DOHH2 (cell line): ENCODE data around the gene HAO1.

ENCODE experiments used
- H3F3A ChIP-seq: fragments of 200-600 bp; sonication (generic), shearing (Covaris generic); 2 replicates; pipeline ENCODE4 v1.6.0; 2016; ENCODE audit warnings: antibody characterized with exemption, mild to moderate bottlenecking; ENCODE audit not compliant: control insufficient read depth, insufficient read depth
- H3K27ac ChIP-seq: fragments of 200-600 bp; sonication (generic); 2 replicates; pipeline ENCODE4 v1.5.1; 2014; ENCODE audit warnings: low read depth, mild to moderate bottlenecking, low read length, moderate library complexity
- H3K27me3 ChIP-seq: fragments of 200-600 bp; sonication (generic); 2 replicates; pipeline ENCODE4 v1.6.1; 2014; ENCODE audit warnings: mild to moderate bottlenecking, low read length, mixed read lengths; ENCODE audit not compliant: control insufficient read depth
- H3K36me3 ChIP-seq: fragments of 200-600 bp; sonication (generic); 2 replicates; pipeline ENCODE4 v1.6.1; 2014; ENCODE audit warnings: mild to moderate bottlenecking, low read length, moderate library complexity, mixed read lengths; ENCODE audit not compliant: control insufficient read depth
- H3K4me1 ChIP-seq: fragments of 200-600 bp; sonication (generic); 2 replicates; pipeline ENCODE4 v1.6.1; 2014; ENCODE audit warnings: mild to moderate bottlenecking, low read length, mixed read lengths; ENCODE audit not compliant: control insufficient read depth
- H3K4me2 ChIP-seq: fragments of 200-600 bp; sonication (generic); 2 replicates; pipeline ENCODE4 v1.6.0; 2014; ENCODE audit warnings: mild to moderate bottlenecking, low read length, moderate library complexity
- H3K4me3 ChIP-seq: fragments of 200-600 bp; sonication (generic); 2 replicates; pipeline ENCODE4 v1.5.1; 2014; ENCODE audit warnings: mild to moderate bottlenecking, low read length, mixed read lengths
- H3K79me2 ChIP-seq: fragments of 200-600 bp; sonication (generic); 2 replicates; pipeline ENCODE4 v1.6.1; 2014; ENCODE audit warnings: mild to moderate bottlenecking, low read length, mixed read lengths; ENCODE audit not compliant: control insufficient read depth
- H3K9me2 ChIP-seq: fragments of 200-600 bp; sonication (generic); replicated peaks from 2 replicates; pipeline ENCODE4 v1.6.1; 2014; ENCODE audit warnings: mild to moderate bottlenecking, low read length, mixed read lengths; ENCODE audit not compliant: control insufficient read depth
- H3K9me3 ChIP-seq: fragments of 200-600 bp; sonication (generic); 2 replicates; pipeline ENCODE4 v1.6.1; 2014; ENCODE audit warnings: antibody characterized with exemption, low read length, mixed read lengths; ENCODE audit not compliant: control insufficient read depth, insufficient read depth
- H4K20me1 ChIP-seq: fragments of 200-600 bp; sonication (generic); 2 replicates; pipeline ENCODE4 v1.6.0; 2014; ENCODE audit warnings: low read depth, mild to moderate bottlenecking, antibody characterized with exemption, low read length, moderate library complexity; ENCODE audit not compliant: control insufficient read depth, insufficient read depth
- EZH2phosphoT487 ChIP-seq: fragments of 200-600 bp; sonication (generic); IDR thresholded peaks from 2 replicates; pipeline ENCODE4 v1.6.1; 2017; ENCODE audit warnings: borderline replicate concordance, mild to moderate bottlenecking, antibody characterized with exemption, low read length, moderate library complexity, mixed read lengths
- TF ChIP-seq, protein P1 (sequence below): fragments of 200-600 bp; sonication (generic); IDR thresholded peaks from one replicate; pipeline ENCODE4 v1.5.1; 2014; ENCODE audit warnings: antibody characterized with exemption, mild to moderate bottlenecking, low read depth, low read length; ENCODE audit not compliant: poor library complexity, severe bottlenecking

HAO1 gene

DNA sequence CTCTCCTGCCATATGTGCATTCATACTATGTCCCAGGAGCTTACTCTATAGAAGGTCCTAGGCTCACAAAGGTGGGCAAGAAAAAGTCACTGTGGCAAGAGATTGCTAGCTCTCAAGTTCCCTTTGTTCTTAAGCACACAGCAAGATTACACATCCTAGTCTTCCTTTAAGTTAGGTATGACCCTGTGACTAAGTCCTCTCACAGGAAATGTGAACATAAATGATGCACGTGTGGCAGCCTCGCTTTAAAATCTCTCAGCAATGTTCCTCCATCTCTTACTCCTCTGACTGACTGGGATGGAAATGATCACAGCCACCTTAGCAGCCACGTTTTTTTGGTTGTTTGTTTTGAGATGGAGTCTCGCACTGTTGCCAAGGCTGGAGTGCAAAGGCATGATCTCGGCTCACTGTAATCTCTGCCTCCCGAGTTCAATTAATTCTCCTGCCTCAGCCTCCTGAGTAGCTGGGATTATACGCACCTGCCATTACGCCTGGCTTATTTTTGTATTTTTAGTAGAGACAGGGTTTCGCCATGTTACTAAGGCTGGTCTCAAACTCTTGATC, 35.7 kb upstream of the HAO1 start:
- Histone ChIP-seq H3K4me1 (no peaks in the 10 kb centered on the region), H3K4me2 (no peak overlapping the region), H3K9me3 (no peaks in the 10 kb centered on the region), H3K36me3 (peaks cover 6% of the 10 kb centered on the region), H4K20me1 (no peaks in the 10 kb centered on the region), H3K4me3 (no peak overlapping the region), H3K79me2 (no peaks in the 10 kb centered on the region), H3K9me2 (no peaks in the 10 kb centered on the region), H3F3A (no peaks in the 10 kb centered on the region), H3K27me3 (peaks cover 4% of the 10 kb centered on the region), H3K27ac (no peak overlapping the region)
- TF ChIP-seq, protein P1, sequence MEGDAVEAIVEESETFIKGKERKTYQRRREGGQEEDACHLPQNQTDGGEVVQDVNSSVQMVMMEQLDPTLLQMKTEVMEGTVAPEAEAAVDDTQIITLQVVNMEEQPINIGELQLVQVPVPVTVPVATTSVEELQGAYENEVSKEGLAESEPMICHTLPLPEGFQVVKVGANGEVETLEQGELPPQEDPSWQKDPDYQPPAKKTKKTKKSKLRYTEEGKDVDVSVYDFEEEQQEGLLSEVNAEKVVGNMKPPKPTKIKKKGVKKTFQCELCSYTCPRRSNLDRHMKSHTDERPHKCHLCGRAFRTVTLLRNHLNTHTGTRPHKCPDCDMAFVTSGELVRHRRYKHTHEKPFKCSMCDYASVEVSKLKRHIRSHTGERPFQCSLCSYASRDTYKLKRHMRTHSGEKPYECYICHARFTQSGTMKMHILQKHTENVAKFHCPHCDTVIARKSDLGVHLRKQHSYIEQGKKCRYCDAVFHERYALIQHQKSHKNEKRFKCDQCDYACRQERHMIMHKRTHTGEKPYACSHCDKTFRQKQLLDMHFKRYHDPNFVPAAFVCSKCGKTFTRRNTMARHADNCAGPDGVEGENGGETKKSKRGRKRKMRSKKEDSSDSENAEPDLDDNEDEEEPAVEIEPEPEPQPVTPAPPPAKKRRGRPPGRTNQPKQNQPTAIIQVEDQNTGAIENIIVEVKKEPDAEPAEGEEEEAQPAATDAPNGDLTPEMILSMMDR: no peak
- TF ChIP-seq EZH2phosphoT487: no peak

DNA sequence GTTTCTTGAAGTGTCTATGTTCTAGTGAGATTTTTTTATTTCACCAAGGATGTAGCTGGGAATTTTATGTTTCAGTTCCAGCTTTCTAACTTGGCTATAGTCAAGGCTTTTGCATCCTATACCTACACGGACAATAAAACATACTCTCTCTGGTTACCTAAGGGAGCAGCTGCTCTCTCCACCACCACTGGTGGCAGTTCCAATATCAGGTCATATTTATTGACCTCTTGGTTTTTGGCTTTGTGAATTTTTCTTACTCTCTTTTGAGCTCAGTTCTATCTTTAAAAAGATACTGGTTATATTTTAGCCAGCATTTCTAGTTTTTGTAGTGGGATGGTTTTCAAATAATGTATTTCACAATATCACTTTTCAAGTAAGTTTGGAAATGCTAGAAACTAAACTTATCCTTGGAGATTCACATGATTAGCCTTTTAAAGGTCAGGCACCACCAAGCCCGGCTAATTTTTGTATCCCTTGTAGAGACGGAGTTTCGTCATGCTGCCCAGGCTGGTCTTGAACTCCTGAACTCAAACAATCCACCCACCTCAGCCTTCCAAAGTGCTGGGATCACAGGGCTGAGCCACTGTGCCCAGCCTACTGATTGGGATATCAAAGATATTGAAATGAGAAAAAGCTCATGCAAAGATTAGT, 34.7 kb upstream of the HAO1 start:
- Histone ChIP-seq H3K9me2 (no peaks in the 10 kb centered on the region), H3K27ac (no peak overlapping the region), H4K20me1 (no peaks in the 10 kb centered on the region), H3K79me2 (no peaks in the 10 kb centered on the region), H3K27me3 (peaks cover 4% of the 10 kb centered on the region), H3K36me3 (no peaks in the 10 kb centered on the region), H3F3A (no peaks in the 10 kb centered on the region), H3K4me1 (no peaks in the 10 kb centered on the region), H3K9me3 (no peaks in the 10 kb centered on the region), H3K4me2 (no peak overlapping the region), H3K4me3 (no peak overlapping the region)
- TF ChIP-seq, protein P1: no peak
- no peak for TF ChIP-seq EZH2phosphoT487

DNA sequence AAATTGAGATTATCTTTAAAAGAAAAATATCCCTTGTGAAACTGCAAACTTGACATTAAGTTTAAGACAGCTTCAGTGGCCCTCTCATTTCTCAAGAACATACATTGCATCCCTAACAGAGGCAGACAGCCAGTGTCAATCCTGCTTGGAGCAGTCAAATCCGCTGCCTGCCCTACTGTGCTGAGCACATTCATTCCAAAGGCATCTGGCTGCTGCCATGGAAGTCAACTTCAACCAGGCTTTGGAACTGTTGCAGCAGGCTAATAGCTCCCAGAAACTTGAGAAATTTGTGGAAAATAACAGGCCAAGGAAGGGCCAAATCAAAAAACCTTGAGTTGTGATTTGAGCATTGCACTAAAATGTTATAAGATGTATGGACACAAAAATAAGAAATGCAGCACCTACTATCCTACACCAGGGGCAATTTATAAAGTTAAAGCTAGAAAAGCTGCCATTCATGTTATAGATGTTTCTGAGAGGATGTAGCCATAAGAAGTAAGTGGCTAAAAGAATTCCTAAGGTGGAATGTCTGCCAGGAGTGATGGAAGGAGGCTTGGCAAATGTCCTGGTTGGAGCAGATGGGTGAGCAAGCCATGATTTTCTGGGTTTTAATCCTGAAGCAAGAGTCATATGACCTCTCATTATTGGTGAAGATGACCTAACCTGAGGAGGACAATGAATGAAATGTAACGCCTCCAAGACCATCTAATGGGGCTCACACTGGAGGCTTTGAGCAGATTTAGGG, 31.4 kb upstream of the HAO1 start:
- Histone ChIP-seq H3K36me3 (no peaks in the 10 kb centered on the region), H3K9me3 (no peaks in the 10 kb centered on the region), H3K4me2 (no peak overlapping the region), H3F3A (no peaks in the 10 kb centered on the region), H3K27ac (no peak overlapping the region), H4K20me1 (no peaks in the 10 kb centered on the region), H3K79me2 (no peaks in the 10 kb centered on the region), H3K4me1 (no peaks in the 10 kb centered on the region), H3K27me3 (peaks cover 4% of the 10 kb centered on the region), H3K9me2 (no peaks in the 10 kb centered on the region), H3K4me3 (no peak overlapping the region)
- TF ChIP-seq, protein P1: no peak
- no peak for TF ChIP-seq EZH2phosphoT487
